HEK293 (cell line): Measurements from ENCODE around the gene NGF.

ENCODE experiments used
- CTCF ChIA-PET: fragments of 350-600 bp; formaldehyde crosslinking; extraction: SDS; loops from one replicate; lab custom pipeline; 2021; ENCODE audit warnings: antibody characterized with exemption; lab: Yijun Ruan, JAX
- POLR2A ChIA-PET: fragments of 300-600 bp; formaldehyde crosslinking; extraction: SDS; loops from one replicate; lab custom pipeline; 2020; ENCODE audit warnings: antibody characterized with exemption, inconsistent platforms; lab: Yijun Ruan, JAX
- H3K27ac ChIP-seq: fragments of 200-500 bp; sonication (Bioruptor generic); 2 replicates; pipeline ENCODE4 v1.5.1; 2014; ENCODE audit warnings: low read depth, low read length, control low read depth, inconsistent platforms; ENCODE audit errors: extremely low read depth
- H3K36me3 ChIP-seq, 2 experiments: fragments of 200-500 bp in 1 of 2; sonication (Bioruptor generic) in 1 of 2; 1 replicate in 1 of 2; 2 replicates in 1 of 2; pipeline ENCODE4 v1.5.1; 2014 to 2017; ENCODE audit warnings: inconsistent platforms in 2 of 2, low read length in 2 of 2; ENCODE audit not compliant: control insufficient read depth in 2 of 2, insufficient read depth in 1 of 2
- H3K4me1 ChIP-seq: fragments of 200-500 bp; sonication (Bioruptor generic); 2 replicates; pipeline ENCODE4 v1.5.1; 2014; ENCODE audit warnings: mild to moderate bottlenecking, low read length, inconsistent platforms; ENCODE audit not compliant: control insufficient read depth, insufficient read depth
- H3K4me3 ChIP-seq: 2 replicates; pipeline ENCODE4 v1.5.1; 2011; ENCODE audit warnings: low read depth, mild to moderate bottlenecking, control low read depth, low read length, moderate library complexity
- H3K9me3 ChIP-seq: fragments of 200-500 bp; sonication (Bioruptor generic); 2 replicates; pipeline ENCODE4 v1.5.1; 2014; ENCODE audit warnings: low read depth, low read length, inconsistent platforms; ENCODE audit not compliant: control insufficient read depth, insufficient read depth
- GLI4 ChIP-seq: fragments of 450-650 bp; formaldehyde crosslinking; IDR thresholded peaks from 2 replicates; pipeline ENCODE4 v1.5.1; 2016; ENCODE audit warnings: missing biosample characterization, missing genetic modification characterization
- ZNF10 ChIP-seq: fragments of 450-650 bp; formaldehyde crosslinking; IDR thresholded peaks from 2 replicates; pipeline ENCODE4 v1.5.1; 2017; ENCODE audit warnings: missing biosample characterization, missing genetic modification characterization
- ZNF157 ChIP-seq: fragments of 450-650 bp; formaldehyde crosslinking; IDR thresholded peaks from 2 replicates; pipeline ENCODE4 v1.5.1; 2016; ENCODE audit warnings: missing biosample characterization, missing genetic modification characterization
- ZNF174 ChIP-seq: fragments of 450-650 bp; formaldehyde crosslinking; IDR thresholded peaks from 2 replicates; pipeline ENCODE4 v1.5.0; 2017; ENCODE audit warnings: missing biosample characterization, mild to moderate bottlenecking, missing genetic modification characterization
- ZNF202 ChIP-seq: fragments of 450-650 bp; formaldehyde crosslinking; IDR thresholded peaks from 2 replicates; pipeline ENCODE4 v1.5.1; 2016; ENCODE audit warnings: missing biosample characterization, missing genetic modification characterization, borderline replicate concordance
- ZNF266 ChIP-seq: fragments of 450-650 bp; formaldehyde crosslinking; IDR thresholded peaks from 2 replicates; pipeline ENCODE4 v1.5.1; 2016; ENCODE audit warnings: missing biosample characterization, missing genetic modification characterization, low read depth
- ZNF302 ChIP-seq: fragments of 450-650 bp; formaldehyde crosslinking; IDR thresholded peaks from 2 replicates; pipeline ENCODE4 v1.5.1; 2016; ENCODE audit warnings: missing biosample characterization, missing genetic modification characterization, low read depth
- ZNF621 ChIP-seq: fragments of 450-650 bp; formaldehyde crosslinking; IDR thresholded peaks from 2 replicates; pipeline ENCODE4 v1.5.1; 2017; ENCODE audit warnings: missing biosample characterization, missing genetic modification characterization
- ZNF658 ChIP-seq: fragments of 450-650 bp; formaldehyde crosslinking; IDR thresholded peaks from 2 replicates; pipeline ENCODE4; 2016; ENCODE audit warnings: missing biosample characterization, missing genetic modification characterization
- ZNF830 ChIP-seq: fragments of 450-650 bp; IDR thresholded peaks from 2 replicates; pipeline ENCODE4 v1.5.0; 2018; ENCODE audit warnings: missing biosample characterization, missing genetic modification characterization, low read depth, mild to moderate bottlenecking, moderate library complexity
- TF ChIP-seq, protein P1 (sequence below): fragments of 450-650 bp; formaldehyde crosslinking; conservative IDR thresholded peaks from 2 replicates; pipeline ENCODE4 v1.5.1; 2016; ENCODE audit warnings: low read depth, missing biosample characterization, missing genetic modification characterization
- TF ChIP-seq, protein P2 (sequence below): fragments of 450-650 bp; IDR thresholded peaks from 2 replicates; pipeline ENCODE4 v1.5.1; 2018; ENCODE audit warnings: missing biosample characterization, missing genetic modification characterization
- TF ChIP-seq, protein P3 (sequence below): fragments of 450-650 bp; formaldehyde crosslinking; IDR thresholded peaks from 2 replicates; pipeline ENCODE4 v1.5.1; 2016; ENCODE audit warnings: missing biosample characterization, missing genetic modification characterization
- TF ChIP-seq, protein P4 (sequence below): fragments of 450-650 bp; formaldehyde crosslinking; IDR thresholded peaks from 2 replicates; pipeline ENCODE4 v1.5.1; 2017; ENCODE audit warnings: missing biosample characterization, missing genetic modification characterization

The NGF gene

DNA sequence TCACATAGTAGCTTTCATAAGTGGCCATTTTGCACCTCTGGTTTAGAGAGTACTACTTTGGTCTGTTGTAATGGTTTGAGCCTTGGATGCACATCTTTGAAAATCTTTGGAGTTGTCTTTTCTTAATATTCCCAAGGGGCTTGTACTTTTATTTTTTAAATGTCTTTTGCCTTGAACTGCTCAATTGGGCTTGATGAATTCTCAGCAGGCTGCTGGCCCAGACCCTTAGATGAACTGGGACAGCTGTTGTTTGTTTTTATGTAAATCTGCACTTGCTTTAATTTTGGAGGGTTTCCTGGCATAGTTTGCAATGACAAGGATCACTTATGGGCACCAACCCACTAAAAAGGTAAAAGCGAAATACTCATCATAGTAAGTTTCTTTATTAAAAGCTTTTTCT is 24.9 kb downstream of the NGF start (continued):
- TF ChIP-seq ZNF266 (tag by site-specific recombination): no peak

DNA sequence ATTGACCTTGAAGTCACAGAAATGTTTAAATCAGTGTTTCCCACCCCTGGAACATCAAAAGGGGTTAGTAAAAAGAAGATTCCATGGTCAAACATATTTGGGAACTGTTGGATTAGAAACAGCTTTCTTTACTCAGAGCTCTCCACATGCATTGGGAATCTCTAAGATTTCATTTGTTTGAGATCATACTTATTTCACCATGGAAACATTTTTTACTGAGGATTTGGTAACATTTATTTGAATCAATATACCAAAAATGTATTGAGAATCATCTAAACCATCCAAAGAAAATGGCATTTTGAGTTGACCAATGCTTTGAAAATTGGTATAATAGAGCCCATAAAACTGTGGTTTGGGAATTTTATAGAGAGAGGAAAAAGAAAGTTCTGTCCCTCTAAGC is 25.3 kb downstream of the NGF start:
- H3K36me3 ChIP-seq: no peaks in the 10 kb centered on the region
- no peaks in the 10 kb centered on the region for H3K9me3 ChIP-seq
- H3K4me3 ChIP-seq: no peak overlapping the region
- TF ChIP-seq, protein P1, sequence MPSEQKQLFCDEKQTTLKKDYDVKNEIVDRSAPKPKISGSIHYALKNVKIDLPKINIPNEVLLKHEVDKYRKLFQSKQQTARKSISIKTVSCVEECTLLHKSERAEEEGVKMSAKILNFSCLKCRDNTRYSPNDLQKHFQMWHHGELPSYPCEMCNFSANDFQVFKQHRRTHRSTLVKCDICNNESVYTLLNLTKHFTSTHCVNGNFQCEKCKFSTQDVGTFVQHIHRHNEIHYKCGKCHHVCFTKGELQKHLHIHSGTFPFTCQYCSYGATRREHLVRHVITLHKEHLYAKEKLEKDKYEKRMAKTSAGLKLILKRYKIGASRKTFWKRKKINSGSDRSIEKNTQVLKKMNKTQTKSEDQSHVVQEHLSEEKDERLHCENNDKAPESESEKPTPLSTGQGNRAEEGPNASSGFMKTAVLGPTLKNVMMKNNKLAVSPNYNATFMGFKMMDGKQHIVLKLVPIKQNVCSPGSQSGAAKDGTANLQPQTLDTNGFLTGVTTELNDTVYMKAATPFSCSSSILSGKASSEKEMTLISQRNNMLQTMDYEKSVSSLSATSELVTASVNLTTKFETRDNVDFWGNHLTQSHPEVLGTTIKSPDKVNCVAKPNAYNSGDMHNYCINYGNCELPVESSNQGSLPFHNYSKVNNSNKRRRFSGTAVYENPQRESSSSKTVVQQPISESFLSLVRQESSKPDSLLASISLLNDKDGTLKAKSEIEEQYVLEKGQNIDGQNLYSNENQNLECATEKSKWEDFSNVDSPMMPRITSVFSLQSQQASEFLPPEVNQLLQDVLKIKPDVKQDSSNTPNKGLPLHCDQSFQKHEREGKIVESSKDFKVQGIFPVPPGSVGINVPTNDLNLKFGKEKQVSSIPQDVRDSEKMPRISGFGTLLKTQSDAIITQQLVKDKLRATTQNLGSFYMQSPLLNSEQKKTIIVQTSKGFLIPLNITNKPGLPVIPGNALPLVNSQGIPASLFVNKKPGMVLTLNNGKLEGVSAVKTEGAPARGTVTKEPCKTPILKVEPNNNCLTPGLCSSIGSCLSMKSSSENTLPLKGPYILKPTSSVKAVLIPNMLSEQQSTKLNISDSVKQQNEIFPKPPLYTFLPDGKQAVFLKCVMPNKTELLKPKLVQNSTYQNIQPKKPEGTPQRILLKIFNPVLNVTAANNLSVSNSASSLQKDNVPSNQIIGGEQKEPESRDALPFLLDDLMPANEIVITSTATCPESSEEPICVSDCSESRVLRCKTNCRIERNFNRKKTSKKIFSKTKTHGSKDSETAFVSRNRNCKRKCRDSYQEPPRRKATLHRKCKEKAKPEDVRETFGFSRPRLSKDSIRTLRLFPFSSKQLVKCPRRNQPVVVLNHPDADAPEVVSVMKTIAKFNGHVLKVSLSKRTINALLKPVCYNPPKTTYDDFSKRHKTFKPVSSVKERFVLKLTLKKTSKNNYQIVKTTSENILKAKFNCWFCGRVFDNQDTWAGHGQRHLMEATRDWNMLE (tag by site-specific recombination): no peak
- no peak for TF ChIP-seq ZNF302 (tag by site-specific recombination)
- no peak for TF ChIP-seq ZNF157 (tag by site-specific recombination)
- TF ChIP-seq GLI4: no peak
- TF ChIP-seq, protein P2, sequence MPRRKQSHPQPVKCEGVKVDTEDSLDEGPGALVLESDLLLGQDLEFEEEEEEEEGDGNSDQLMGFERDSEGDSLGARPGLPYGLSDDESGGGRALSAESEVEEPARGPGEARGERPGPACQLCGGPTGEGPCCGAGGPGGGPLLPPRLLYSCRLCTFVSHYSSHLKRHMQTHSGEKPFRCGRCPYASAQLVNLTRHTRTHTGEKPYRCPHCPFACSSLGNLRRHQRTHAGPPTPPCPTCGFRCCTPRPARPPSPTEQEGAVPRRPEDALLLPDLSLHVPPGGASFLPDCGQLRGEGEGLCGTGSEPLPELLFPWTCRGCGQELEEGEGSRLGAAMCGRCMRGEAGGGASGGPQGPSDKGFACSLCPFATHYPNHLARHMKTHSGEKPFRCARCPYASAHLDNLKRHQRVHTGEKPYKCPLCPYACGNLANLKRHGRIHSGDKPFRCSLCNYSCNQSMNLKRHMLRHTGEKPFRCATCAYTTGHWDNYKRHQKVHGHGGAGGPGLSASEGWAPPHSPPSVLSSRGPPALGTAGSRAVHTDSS (tag by site-specific recombination): no peak
- TF ChIP-seq ZNF658 (tag by site-specific recombination): no peak
- TF ChIP-seq ZNF202: no peak
- TF ChIP-seq ZNF10: no peak
- TF ChIP-seq, protein P3, sequence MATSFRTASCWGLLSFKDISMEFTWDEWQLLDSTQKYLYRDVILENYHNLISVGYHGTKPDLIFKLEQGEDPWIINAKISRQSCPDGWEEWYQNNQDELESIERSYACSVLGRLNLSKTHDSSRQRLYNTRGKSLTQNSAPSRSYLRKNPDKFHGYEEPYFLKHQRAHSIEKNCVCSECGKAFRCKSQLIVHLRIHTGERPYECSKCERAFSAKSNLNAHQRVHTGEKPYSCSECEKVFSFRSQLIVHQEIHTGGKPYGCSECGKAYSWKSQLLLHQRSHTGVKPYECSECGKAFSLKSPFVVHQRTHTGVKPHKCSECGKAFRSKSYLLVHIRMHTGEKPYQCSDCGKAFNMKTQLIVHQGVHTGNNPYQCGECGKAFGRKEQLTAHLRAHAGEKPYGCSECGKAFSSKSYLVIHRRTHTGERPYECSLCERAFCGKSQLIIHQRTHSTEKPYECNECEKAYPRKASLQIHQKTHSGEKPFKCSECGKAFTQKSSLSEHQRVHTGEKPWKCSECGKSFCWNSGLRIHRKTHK (tag by site-specific recombination): no peak
- TF ChIP-seq ZNF174: no peak
- TF ChIP-seq ZNF621 (tag by site-specific recombination): no peak
- TF ChIP-seq, protein P4, sequence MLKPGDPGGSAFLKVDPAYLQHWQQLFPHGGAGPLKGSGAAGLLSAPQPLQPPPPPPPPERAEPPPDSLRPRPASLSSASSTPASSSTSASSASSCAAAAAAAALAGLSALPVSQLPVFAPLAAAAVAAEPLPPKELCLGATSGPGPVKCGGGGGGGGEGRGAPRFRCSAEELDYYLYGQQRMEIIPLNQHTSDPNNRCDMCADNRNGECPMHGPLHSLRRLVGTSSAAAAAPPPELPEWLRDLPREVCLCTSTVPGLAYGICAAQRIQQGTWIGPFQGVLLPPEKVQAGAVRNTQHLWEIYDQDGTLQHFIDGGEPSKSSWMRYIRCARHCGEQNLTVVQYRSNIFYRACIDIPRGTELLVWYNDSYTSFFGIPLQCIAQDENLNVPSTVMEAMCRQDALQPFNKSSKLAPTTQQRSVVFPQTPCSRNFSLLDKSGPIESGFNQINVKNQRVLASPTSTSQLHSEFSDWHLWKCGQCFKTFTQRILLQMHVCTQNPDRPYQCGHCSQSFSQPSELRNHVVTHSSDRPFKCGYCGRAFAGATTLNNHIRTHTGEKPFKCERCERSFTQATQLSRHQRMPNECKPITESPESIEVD (tag by site-specific recombination): no peak
- no peak for TF ChIP-seq ZNF830 (tag by site-specific recombination)
- TF ChIP-seq, all 188 proteins: peak for 0
- POLR2A ChIA-PET: interaction anchor here (0.6 kb wide), 1 partner anchor 21 kb away, joined by 6 read pairs; no protein-coding TSS in a partner anchor
- no peak overlapping the region for H3K27ac ChIP-seq
- peaks cover 10% of the 10 kb centered on the region; the same call in 1 of the 2 replicates for H3K4me1 ChIP-seq
- CTCF ChIA-PET: interaction anchor here (0.6 to 1.2 kb wide), 3 partner anchors 12 to 37 kb away, joined by 3 to 4 read pairs (median 3); no protein-coding TSS in a partner anchor
